HG03378 (cell line): ENCODE data around the gene RHPN2.
"Not testable (repeated sequence)": the region's sequence is repeated elsewhere in the genome, so short reads cannot be mapped to it uniquely, and the experiment has no call there.

Experiments used
- ATAC-seq: cut with Tn5 transposase; IDR thresholded peaks from one replicate; pipeline ENCODE4 v1.9.1; 2021; ENCODE audit warnings: mild to moderate bottlenecking, moderate library complexity; ENCODE audit not compliant: unreplicated experiment

The RHPN2 gene

DNA sequence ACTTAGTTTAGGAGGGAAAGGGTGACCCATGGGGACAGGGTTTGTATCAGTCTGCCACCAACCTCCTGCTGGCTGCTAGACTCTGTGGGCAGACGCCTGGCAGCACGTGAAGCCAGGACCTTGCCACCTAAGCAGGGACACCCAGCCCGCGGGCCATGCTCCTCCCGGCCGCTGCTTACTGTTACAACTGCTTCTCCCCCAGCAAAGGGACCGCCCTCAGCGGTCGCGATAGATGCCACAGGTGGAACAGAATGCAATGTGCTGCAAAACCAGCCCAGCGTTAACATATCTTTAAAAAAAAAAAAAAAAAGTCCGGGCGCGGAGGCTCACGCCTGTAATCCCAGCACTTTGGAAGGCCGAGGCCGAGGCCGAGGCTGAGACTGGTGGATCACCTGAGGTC is 1.9 kb upstream of the RHPN2 start:
- no peak for ATAC-seq

DNA sequence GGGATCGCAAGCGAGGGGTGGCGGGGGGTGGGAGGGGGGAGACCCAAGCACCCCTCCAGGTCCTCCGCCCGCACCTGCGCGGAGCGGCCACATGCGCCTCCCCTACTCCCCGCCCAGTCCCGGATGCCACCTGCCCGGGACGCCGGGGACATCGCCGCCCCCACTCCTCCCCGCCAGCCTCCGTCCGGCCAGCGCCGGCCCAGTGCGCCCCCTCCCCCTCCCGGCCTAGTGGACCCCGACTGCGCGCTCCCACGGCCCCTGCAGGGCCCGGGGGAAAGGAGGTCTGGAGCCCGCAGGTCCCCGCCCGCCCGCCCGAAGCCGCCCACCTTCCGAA is 263 bp downstream of the RHPN2 start:
- ATAC-seq, result no peak

DNA sequence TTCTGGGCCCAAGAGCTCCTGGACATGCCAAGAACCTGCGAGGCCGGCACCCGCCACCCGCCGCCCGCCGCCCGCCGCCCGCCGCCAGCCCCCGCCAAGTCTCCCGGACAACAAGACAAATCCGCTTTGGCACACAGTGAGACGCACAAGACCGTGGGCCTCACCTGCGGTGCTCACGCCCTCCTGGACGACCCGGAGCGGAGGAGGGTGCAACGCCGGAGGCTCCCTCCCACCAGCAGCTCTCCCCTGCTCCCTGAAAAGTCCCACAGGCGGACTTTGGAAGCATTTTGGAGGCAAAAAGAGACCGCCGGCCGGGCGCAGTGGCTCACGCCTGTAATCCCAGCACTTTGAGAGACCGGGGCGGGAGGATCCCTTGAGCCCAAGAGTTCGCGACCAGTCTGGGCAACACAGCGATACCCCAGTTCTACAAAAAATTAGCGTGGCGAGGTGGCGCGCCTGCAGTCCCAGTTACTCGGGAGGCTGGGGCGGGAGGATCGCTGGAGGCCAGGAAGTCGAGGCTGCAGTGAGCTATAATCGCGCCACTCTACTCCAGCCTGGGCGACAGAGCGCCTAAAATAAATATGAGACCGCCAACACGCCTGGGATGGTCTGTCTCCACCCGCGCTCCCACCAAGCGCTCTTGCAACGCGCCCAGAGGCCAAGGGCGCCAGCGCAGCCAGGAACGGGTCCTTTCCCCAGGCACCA is 783 bp downstream of the RHPN2 start:
- ATAC-seq, result no peak

DNA sequence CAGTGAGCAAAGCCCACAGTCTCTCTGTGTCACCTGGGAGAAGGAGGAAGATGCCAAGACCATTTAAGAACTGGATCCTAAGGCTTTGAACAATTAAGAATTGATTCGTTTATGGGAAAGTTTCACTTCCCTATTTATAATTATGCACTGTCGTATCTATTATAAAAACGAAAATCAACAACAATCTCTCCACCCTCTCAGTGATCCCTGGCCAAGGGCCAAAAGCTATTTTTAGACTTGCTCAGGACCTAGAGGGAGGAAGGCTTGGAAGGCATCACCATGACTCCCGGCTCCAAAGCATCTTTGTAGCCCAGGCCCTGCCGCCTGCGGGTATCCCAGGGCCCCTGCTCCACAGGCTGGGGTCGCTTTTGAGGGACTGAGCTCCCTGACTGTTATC is 1.3 kb downstream of the RHPN2 start:
- no peak for ATAC-seq

DNA sequence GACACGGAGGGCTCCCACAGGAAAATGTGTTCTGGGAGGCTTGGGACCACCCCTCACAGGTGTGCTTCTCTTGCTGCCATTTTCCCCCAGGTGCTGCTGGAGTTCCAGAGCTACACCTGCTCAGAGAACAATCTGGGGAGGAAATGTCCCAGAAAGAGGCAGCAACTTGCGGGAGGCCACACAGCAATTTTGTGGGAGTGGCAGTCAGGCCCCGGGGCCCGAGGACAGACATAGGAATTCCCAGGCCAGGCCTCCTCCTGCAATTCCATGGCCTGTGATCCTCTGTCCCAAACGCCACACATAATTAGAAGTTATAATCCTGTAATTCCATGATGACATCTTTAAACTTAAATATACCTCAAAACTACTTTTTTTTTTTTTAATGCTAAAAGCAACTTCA is 1.8 kb downstream of the RHPN2 start:
- ATAC-seq, result no peak

DNA sequence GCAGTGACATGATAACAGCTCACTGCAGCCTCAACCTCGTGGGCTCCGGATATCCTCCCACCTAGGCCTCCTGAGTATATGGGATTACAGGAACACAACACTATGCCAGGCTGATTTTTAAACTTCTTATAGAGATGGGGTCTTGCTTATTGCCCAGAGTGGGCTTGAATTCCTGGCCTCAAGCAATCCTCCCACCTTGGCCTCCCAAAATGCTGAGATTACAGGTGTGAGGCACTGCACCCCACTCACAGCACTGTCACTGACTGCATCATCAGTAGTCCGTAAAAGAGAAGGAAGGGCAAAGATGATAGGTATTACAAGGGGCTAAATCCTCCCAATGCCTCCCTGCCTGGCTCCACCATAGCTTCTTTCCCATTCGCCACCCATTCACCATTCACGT is 4.1 kb downstream of the RHPN2 start:
- ATAC-seq, result no peak

DNA sequence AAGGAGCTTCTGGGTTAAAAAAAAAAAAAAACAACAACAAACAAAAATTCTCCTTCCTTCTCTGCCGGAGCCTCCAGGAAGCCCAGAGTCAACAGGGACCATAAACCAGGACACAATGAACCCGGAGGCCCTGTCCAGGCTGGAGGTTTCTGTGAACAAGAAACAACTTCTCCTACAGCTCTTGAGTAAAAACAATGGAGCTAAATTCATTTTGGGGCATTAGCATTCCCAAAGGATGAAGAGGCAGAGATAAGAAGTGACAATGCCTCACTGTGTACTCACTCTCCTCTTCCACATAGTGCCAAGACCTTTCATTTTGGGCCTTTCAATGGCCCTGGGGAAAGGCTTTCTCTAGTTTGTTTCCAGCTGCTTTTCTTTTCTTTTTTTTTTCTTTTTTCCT is 9.0 kb downstream of the RHPN2 start:
- no peak for ATAC-seq

DNA sequence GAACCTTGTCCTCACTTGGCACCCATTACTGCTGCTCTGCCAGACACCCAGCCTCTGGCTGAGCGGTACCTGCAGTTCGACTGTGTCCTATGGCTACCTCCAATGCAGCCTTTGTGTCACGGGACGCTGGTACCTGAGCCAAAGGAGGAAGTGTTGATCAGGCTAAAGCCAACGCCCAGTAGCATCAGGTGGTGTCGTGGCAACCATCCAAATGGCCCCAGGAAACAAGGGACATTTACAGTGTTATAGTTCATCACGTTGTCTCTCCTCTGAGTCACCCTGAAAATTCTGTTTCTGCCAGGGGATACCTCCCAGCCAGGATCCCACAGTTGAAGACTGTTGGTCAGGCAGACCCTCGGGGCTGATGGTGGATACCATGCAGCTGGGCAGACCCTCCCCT is 10.1 kb downstream of the RHPN2 start:
- no peak for ATAC-seq

DNA sequence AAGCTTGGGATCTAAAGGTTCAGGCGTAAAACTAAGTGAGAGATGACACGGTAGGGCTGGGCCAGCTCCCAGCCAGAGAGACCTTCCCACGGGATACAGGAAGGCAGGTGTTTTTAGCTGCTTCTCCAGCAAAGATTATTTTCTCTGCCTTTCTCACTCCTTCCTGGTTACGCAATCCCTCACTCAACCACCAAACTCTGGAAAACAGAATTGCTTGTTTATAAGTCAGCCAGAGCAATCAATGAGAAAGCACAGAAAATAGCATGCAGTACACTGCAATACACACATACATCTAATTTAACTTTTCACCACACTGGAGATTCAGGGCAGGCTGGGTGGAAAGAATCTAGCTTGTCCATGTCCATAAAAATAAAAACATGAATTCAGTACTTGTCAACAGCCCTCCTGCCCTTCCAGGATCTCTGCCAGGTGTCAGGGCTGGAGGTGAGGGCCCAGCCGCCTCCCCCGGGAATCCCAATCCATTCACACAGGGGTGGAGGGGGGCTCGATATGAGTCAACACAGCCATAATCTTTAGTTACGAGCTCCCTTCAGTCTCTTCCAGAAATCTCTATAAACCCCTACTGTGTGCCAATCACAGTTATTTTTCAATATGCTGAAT is 12.2 kb downstream of the RHPN2 start:
- no peak for ATAC-seq

DNA sequence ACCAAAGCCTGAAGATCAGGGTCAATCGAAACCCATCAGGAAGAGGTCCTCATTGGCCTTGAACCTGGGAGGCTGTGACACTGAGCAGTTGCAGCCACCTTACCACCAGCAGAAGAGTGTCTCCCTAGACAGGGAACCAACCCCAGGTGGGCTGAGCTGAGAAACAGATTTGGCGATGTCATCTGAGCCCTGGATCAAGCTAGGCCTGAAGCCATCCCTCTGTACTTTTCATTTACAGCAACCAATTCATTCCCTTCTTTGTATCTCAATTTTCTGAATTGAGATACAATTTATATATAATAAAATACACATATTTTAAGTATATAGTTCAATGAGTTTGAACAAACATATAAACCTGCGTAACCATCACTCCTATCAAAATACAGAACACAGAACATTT is 14.6 kb downstream of the RHPN2 start:
- no peak for ATAC-seq

DNA sequence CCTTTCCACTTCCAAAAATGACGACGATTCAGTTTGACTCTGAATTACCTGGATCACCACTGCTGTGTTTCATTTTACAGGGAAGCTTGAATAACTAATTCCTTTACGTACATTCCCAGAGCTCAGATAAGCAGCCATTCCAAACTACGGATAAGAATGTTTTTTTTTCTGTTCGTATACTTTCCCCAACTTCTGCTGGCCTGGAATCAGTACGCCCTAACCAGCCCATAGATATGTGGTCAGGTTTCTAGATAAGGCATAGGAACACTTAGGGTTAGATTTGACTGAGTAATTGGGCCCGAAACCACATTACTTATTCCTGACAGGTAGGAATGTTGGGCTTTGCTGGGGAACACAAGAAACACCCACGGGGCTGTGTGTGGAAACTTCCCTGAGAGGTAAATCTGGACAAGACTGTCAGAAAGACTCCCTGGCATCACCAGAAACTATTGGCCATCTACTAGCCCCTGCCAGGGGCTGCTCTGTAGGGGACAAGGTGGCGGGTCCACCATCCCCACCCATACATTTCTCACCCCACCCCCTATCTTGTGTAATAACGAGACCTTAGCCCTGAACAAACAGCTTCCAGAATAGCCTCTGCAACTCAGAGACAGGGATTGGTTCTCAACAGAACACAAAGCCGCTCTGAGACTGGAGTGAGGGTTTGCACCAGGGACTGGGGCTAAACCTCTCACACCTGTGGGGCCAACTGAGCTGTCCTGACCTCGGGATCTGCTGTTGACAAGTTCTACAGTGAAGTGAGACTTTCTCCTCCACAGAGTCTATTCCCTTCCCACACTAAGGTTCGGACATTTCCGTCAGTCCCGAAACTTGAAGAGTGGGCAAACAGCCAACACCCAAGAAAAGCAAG is 15.6 kb downstream of the RHPN2 start:
- no peak for ATAC-seq

DNA sequence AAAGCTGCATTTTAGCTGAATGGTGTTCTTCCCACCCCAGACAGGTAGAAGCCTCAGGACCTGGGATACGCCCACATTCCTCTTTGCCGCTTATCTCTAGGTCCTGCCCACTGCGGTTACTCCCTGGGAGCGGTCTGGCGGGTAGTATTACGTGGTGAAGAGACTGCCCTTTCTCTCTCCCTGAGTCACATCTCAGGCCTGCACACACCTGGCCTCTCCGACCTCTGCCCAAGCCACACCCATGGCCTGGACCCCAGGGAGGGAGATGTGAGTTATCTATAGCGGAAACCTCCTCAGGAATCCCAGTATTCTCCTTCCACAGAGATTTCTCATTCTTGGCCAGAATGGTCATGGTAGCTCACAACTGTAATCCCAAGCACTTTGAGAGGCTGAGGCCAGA is 17.3 kb downstream of the RHPN2 start:
- no peak for ATAC-seq

DNA sequence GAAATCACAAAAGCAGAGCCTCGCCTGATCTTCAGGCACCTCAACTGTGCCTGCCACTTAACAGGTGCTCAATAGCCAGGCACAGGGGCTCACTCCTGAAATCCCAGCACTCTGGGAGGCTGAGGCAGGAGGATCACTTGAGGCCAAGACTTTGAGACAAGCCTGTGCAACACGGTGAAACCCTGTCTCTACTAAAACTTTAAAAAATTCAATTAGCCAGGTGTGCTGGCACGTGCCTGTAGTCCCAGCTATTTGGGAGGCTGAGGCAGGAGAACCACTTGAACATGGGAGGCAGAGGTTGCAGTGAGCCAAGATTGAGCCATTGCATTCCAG is 22.9 kb downstream of the RHPN2 start:
- ATAC-seq, result not testable (repeated sequence)

DNA sequence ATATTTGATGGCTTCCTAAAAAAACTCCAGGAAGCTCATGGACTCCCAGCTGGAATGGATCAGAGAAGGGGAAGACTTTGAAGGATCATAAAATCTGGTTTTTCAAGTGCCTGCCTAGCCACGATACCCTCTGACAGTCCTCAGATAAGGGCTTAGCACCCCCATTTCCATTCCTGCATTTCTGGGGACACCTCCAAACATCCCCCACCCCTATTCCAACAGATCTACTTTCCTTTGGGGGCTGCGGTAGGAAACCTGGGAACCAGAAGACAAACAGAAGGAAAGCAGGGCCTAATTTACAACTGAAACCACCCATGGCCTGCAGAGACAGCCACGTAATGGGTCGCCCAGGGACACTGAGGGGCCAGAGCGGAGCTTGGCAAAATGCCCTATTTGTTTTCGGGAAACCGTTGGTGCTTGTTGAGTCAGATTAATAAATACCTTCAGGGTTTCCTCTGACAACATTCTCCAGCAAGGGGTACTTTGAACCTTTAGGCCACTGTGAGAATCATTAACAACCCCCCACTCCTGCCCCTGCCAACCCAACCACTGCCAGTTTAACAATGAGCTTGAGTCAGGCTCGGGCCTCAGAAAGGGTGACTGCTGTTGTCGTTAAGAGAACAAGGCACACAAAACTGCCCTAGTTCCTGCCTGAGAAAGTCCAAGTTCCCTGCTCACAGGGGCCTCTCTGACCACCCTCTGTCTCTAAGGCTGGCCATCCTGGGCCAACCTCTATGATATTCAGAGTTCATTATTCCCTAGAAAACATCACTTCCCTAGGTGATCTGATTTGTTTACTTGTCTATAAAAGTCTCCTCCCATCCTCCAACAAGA is 23.5 kb downstream of the RHPN2 start:
- no peak for ATAC-seq

DNA sequence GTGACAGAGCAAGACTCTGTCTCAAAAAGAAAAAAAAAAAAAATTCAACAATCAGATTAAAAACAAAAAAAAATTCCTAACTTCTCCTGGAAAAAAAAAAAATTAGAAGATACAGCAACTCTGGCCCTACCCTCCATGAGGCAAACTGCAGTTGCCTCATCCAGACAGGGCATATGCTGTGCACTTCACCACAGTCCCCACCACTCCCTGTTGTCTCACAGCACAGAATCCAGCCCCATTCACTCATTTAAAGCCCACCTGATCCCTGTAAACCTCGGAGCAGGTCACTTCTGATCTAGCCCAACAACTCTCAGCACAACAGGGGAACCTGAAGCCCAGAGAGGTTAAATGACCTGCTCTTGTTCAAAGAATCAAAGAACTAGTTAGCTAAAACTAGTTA is 24.9 kb downstream of the RHPN2 start:
- ATAC-seq, result no peak

DNA sequence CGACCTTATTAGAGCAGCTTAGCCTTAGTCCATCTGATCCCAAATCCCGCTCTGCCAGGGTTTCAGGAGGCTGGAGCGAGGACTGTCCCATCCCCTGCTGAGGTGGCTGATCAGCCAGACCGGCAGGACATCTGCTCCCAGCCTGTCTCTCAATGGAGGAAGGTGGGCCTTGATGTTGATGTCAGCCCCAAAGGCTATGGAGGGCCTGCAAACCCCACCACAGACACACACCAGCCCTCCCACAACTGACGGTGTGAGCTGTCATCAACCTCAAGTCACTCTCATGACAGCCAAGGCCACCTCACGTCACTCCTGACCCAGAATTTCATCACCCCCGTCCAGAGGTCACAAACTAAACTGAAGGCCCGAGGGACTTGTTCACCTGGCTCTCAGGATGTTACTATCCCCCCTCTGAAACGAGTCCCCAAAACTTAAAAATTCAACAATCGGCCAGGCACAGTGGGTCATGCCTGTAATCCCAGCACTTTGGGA is 25.5 kb downstream of the RHPN2 start:
- ATAC-seq, result no peak

DNA sequence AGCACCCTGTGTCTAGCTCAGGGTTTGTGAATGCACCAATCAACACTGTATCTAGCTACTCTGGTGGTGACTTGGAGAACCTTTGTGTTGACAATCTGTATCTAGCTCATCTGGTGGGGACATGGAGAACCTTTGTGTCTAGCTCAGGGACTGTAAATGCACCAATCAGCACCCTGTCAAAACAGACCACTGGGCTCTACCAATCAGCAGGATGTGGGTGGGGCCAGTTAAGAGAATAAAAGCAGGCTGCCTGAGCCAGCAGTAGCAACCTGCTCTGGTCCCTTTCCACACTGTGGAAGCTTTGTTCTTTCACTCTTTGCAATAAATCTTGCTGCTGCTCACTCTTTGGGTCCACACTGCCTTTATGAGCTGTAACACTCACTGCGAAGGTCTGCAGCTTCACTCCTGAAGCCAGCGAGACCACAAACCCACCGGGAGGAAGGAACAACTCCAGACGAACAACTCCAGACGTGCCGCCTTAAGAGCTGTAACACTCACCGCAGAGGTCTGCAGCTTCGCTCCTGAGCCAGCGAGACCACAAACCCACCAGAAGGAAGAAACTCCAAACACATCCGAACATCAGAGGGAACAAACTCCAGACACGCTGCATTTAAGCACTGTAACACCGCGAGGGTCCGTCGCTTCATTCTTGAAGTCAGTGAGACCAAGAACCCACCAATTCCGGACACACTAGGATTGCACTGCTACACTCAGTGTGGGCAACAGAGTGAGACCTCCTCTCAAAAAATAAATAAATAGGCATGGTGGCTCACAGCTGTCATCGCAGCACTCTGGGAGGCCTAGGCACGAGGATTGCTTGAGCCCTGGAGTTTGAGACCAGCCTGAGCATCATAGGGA is 27.3 kb downstream of the RHPN2 start:
- ATAC-seq, result not testable (repeated sequence)

DNA sequence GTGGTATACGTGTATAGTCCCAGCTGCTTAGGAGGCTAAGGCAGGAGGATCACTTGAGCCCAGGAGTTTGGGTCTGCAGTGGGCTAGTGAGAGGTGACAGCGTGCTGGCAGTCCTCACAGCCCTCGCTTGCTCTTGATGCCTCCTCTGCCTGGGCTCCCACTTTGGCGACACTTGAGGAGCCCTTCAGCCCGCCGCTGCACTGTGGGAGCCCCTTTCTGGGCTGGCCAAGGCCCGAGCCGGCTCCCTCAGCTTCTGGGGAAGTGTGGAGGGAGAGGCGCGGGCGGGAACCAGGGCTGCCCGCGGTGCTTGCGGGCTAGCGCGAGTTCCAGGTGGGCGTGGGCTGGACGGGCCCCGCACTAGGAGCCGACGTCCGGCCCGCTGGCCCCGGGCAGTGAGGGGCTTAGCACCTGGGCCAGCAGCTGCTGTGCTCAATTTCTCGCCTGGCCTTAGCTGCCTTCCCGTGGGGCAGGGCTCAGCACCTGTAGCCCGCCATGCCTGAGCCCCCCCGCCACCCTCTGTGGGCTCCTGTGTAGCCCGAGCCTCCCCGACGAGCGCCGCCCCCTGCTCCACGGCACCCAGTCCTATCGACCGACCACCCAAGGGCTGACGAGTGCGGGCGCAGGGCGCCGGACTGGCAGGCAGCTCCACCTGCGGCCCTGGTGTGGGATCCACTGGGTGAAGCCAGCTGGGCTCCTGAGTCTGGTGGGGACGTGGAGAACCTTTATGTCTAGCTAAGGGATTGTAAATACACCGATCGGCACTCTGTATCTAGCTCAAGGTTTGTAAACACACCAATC is 28.1 kb downstream of the RHPN2 start:
- not testable (repeated sequence) for ATAC-seq

DNA sequence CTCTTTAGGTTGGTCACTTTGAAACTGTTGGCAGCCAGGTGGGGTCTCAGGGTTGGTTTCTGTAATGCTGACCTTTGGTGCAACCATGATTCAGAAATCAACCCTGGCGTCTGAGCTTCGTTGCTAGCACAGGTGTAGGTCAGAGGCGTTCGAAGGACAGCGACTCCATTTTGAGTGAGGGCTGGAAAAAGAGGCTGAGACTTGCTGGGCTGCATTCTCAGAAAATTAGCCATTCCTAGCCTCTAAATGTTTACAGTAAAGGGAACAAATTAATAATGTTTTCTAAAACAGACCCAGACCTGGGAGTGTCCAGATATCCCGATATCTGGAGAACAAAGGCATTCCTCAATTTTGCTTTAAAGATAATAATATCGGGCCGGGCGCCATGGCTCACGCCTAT is 29.2 kb downstream of the RHPN2 start:
- no peak for ATAC-seq
